NT2/D1 (cell line): Measurements from ENCODE around the gene MYO1G.

Experiments
- DNase-seq: peaks from one replicate; pipeline ENCODE4 v3.0.0-alpha.2; 2011; ENCODE audit warnings: low read depth, low spot score
- H3K27me3 ChIP-seq: 2 replicates; pipeline ENCODE4 v1.6.0; 2011; ENCODE audit warnings: mild to moderate bottlenecking; ENCODE audit not compliant: insufficient read length, insufficient read depth
- H3K36me3 ChIP-seq: 2 replicates; pipeline ENCODE4 v1.6.1; 2011; ENCODE audit warnings: mild to moderate bottlenecking, low read length, mixed read lengths; ENCODE audit not compliant: insufficient read depth, insufficient read length
- H3K4me1 ChIP-seq: 2 replicates; pipeline ENCODE4 v1.5.1; 2011; ENCODE audit not compliant: insufficient read depth, insufficient read length
- H3K4me3 ChIP-seq: 2 replicates; pipeline ENCODE4 v1.5.1; 2011; ENCODE audit warnings: low read depth; ENCODE audit not compliant: insufficient read length
- H3K9ac ChIP-seq: 2 replicates; pipeline ENCODE4 v1.6.0; 2011; ENCODE audit warnings: low read depth; ENCODE audit not compliant: insufficient read length
- H3K9me3 ChIP-seq: 2 replicates; pipeline ENCODE4 v1.5.1; 2011; ENCODE audit warnings: mild to moderate bottlenecking, low read length; ENCODE audit not compliant: insufficient read depth
- SUZ12 ChIP-seq: IDR thresholded peaks from 2 replicates; pipeline ENCODE4 v1.6.1; 2011; ENCODE audit not compliant: insufficient read length, insufficient read depth; ENCODE audit errors: extremely low read depth
- YY1 ChIP-seq: IDR thresholded peaks from 2 replicates; pipeline ENCODE4 v1.6.1; 2011; ENCODE audit not compliant: insufficient read length, insufficient read depth
- ZNF274 ChIP-seq: IDR thresholded peaks from 2 replicates; pipeline ENCODE4 v1.6.1; 2011; ENCODE audit warnings: mild to moderate bottlenecking, low read depth, low read length

MYO1G gene

GRCh38 chr7:44967571-44968446 is 11.0 kb downstream of the MYO1G start:
- Histone ChIP-seq H3K27me3 (no peaks in the 10 kb centered on the region), H3K36me3 (no peaks in the 10 kb centered on the region), H3K4me1 (peaks cover 9% of the 10 kb centered on the region), H3K9me3 (no peaks in the 10 kb centered on the region), H3K9ac (no peak overlapping the region), H3K4me3 (no peak overlapping the region)
- no peak for DNase-seq
- TF ChIP-seq YY1, result no peak
- TF ChIP-seq SUZ12, result no peak
- no peak for TF ChIP-seq ZNF274

- no peak overlapping the region for H3K9ac ChIP-seq
- DNase-seq, result no peak
- no peak for TF ChIP-seq SUZ12
- no peak for TF ChIP-seq ZNF274
- TF ChIP-seq YY1, result no peak
Measured at GRCh38 chr7:44966731-44967538, 11.9 kb downstream of the MYO1G start.

GRCh38 chr7:44965937-44966730 is 12.7 kb downstream of the MYO1G start:
- no peak for DNase-seq
- H3K9me3 ChIP-seq, result no peaks in the 10 kb centered on the region
- H3K4me1 ChIP-seq, result peaks cover 9% of the 10 kb centered on the region
- no peak overlapping the region for H3K4me3 ChIP-seq
- TF ChIP-seq ZNF274 (no peak), SUZ12 (no peak), YY1 (no peak)
- H3K27me3 ChIP-seq, result no peaks in the 10 kb centered on the region
- no peaks in the 10 kb centered on the region for H3K36me3 ChIP-seq
- no peak overlapping the region for H3K9ac ChIP-seq

More at GRCh38 chr7:44966731-44967538, 11.9 kb downstream of the MYO1G start:
- H3K4me3 ChIP-seq, result no peak overlapping the region
- no peaks in the 10 kb centered on the region for H3K36me3 ChIP-seq
- no peaks in the 10 kb centered on the region for H3K27me3 ChIP-seq
- peaks cover 9% of the 10 kb centered on the region for H3K4me1 ChIP-seq
- no peaks in the 10 kb centered on the region for H3K9me3 ChIP-seq

- no peak for DNase-seq
- Histone ChIP-seq H3K9me3 (no peaks in the 10 kb centered on the region), H3K27me3 (no peaks in the 10 kb centered on the region), H3K4me3 (no peak overlapping the region), H3K9ac (no peak overlapping the region), H3K4me1 (peaks cover 9% of the 10 kb centered on the region), H3K36me3 (no peaks in the 10 kb centered on the region)
- no peak for TF ChIP-seq SUZ12
- TF ChIP-seq ZNF274, result no peak
- TF ChIP-seq YY1, result no peak
Measured at GRCh38 chr7:44965441-44965903, 13.3 kb downstream of the MYO1G start.

- Histone ChIP-seq H3K4me3 (no peak overlapping the region), H3K9me3 (no peaks in the 10 kb centered on the region), H3K4me1 (peaks cover 9% of the 10 kb centered on the region), H3K36me3 (no peaks in the 10 kb centered on the region), H3K9ac (no peak overlapping the region), H3K27me3 (no peaks in the 10 kb centered on the region)
- no peak for TF ChIP-seq ZNF274
- no peak for TF ChIP-seq YY1
- no peak for TF ChIP-seq SUZ12
- no peak for DNase-seq
Measured at GRCh38 chr7:44964831-44965440, 13.9 kb downstream of the MYO1G start.

- no peak for DNase-seq
- Histone ChIP-seq H3K4me3 (no peak overlapping the region), H3K9ac (peak overlapping the region; percentile 28), H3K9me3 (no peaks in the 10 kb centered on the region), H3K36me3 (no peaks in the 10 kb centered on the region), H3K27me3 (no peaks in the 10 kb centered on the region), H3K4me1 (peaks cover 3% of the 10 kb centered on the region)
- no peak for TF ChIP-seq YY1
- no peak for TF ChIP-seq ZNF274
Measured at GRCh38 chr7:44964384-44964830, 14.4 kb downstream of the MYO1G start.
